Suprapubic skin (tissue), 4 donors: Measurements from ENCODE around the gene MED12L. TPM values are rescaled to one million over a fixed set of nuclear protein-coding genes. Genes with fewer than 3 reads are reported as not detected.

ENCODE experiments used
- DNase-seq, 2 donors: peaks; one replicate each; pipeline ENCODE4 v3.0.0-alpha.2; 2019; ENCODE audit warnings: low spot score in 2 of 2
- H3K27ac ChIP-seq: fragments of 200-600 bp; sonication (generic); one replicate; pipeline ENCODE4 v1.5.1; 2019
- H3K27me3 ChIP-seq: fragments of 200-600 bp; sonication (generic); one replicate; pipeline ENCODE4 v1.5.1; 2019
- H3K36me3 ChIP-seq: fragments of 200-600 bp; sonication (generic); one replicate; pipeline ENCODE4 v1.5.1; 2019
- H3K4me1 ChIP-seq: fragments of 200-600 bp; sonication (generic); one replicate; pipeline ENCODE4 v1.5.1; 2019
- H3K4me3 ChIP-seq: fragments of 200-600 bp; sonication (generic); one replicate; pipeline ENCODE4 v1.5.1; 2019; ENCODE audit warnings: mild to moderate bottlenecking
- H3K9me3 ChIP-seq: fragments of 200-600 bp; sonication (generic); one replicate; pipeline ENCODE4 v1.5.1; 2019
- EP300 ChIP-seq: sonication (generic); formaldehyde crosslinking; IDR thresholded peaks from one replicate; pipeline ENCODE4 v1.6.1; 2017; ENCODE audit warnings: antibody characterized with exemption
- POLR2A ChIP-seq, 2 donors: fragments of 450-650 bp; IDR thresholded peaks; one replicate each; pipeline ENCODE4 v1.6.1; 2017; ENCODE audit warnings: antibody characterized with exemption in 2 of 2, mild to moderate bottlenecking in 2 of 2, moderate library complexity in 2 of 2
- POLR2AphosphoS5 ChIP-seq, 3 donors: sonication (generic); formaldehyde crosslinking; IDR thresholded peaks; one replicate each; pipeline ENCODE4 v1.6.1; 2017; ENCODE audit warnings: antibody characterized with exemption in 3 of 3
- WGBS: methylation state at CpG from one replicate; pipeline ENCODE4 v1.1.5; 2018; 5-methylcytosine and 5-hydroxymethylcytosine counted together
- total RNA-seq, 4 donors: library from RNA; depleted of rRNA; stranded (reverse); fragments of >200 nt; gene quantifications; one replicate each; pipeline ENCODE4 v1.1.0, GENCODE V29; 2016
- TF ChIP-seq, protein P1 (sequence below), 2 donors: fragments of 200-600 bp in 1 of 2; fragments of 450-650 bp in 1 of 2; sonication (generic) in 1 of 2; IDR thresholded peaks; one replicate each; pipeline ENCODE4 v1.5.1; 2016 to 2019; ENCODE audit warnings: antibody characterized with exemption in 2 of 2, mild to moderate bottlenecking in 1 of 2, moderate library complexity in 1 of 2

Gene MED12L
- total RNA-seq, 4 donors from 2014 or later = 0.08 to 0.80 (median 0.22) TPM

GRCh38 chr3:151146071-151146730 lies 60.7 kb downstream of the MED12L start:
- Histone ChIP-seq H3K27ac (no peak overlapping the region), H3K4me3 (peak overlapping the region; percentile 14), H3K4me1 (peaks cover 13% of the 10 kb centered on the region), H3K9me3 (no peaks in the 10 kb centered on the region), H3K36me3 (no peaks in the 10 kb centered on the region), H3K27me3 (peaks cover 3% of the 10 kb centered on the region)
- WGBS = 5% methylated on average over 9 of the region's 9 CpGs
- peak; percentile 81 to 82 for DNase-seq
- TF ChIP-seq POLR2A (IDR thresholded peaks at IDR 0.05) = no peak
- TF ChIP-seq, protein P1, sequence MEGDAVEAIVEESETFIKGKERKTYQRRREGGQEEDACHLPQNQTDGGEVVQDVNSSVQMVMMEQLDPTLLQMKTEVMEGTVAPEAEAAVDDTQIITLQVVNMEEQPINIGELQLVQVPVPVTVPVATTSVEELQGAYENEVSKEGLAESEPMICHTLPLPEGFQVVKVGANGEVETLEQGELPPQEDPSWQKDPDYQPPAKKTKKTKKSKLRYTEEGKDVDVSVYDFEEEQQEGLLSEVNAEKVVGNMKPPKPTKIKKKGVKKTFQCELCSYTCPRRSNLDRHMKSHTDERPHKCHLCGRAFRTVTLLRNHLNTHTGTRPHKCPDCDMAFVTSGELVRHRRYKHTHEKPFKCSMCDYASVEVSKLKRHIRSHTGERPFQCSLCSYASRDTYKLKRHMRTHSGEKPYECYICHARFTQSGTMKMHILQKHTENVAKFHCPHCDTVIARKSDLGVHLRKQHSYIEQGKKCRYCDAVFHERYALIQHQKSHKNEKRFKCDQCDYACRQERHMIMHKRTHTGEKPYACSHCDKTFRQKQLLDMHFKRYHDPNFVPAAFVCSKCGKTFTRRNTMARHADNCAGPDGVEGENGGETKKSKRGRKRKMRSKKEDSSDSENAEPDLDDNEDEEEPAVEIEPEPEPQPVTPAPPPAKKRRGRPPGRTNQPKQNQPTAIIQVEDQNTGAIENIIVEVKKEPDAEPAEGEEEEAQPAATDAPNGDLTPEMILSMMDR (IDR thresholded peaks at IDR 0.05) = peak; percentile 74 to 83

DNA sequence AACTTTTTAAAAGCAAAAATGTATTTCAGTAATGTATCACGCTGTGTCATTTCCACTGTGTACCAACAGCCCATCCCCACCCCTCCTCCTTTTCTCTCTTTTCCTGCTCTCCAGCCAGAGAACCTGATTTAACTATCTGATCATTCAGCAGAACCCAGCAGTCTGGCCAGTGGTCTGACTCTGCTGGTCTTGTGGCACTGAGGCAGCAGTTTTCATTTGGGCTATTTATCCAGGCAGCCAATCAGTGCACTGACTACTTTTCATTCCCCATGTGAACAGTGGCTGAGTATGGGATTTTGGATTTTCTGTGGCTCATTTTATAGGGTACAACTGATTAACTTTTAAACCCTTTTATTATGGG lies 61.2 kb downstream of the MED12L start:
- H3K9me3 ChIP-seq = no peaks in the 10 kb centered on the region
- no peak overlapping the region for H3K4me3 ChIP-seq
- H3K27me3 ChIP-seq = peaks cover 3% of the 10 kb centered on the region
- H3K27ac ChIP-seq = no peak overlapping the region
- 53% methylated on average over 1 of the region's 1 CpG for WGBS
- H3K36me3 ChIP-seq = no peaks in the 10 kb centered on the region
- TF ChIP-seq EP300 = no peak
- no peak for TF ChIP-seq POLR2AphosphoS5 (IDR thresholded peaks at IDR 0.05)
- TF ChIP-seq POLR2A (IDR thresholded peaks at IDR 0.05) = no peak
- TF ChIP-seq, protein P1 (IDR thresholded peaks at IDR 0.05) = no peak
- DNase-seq = no peak
- peaks cover 13% of the 10 kb centered on the region for H3K4me1 ChIP-seq

GRCh38 chr3:151147299-151147698 lies 61.8 kb downstream of the MED12L start:
- Histone ChIP-seq H3K4me1 (peaks cover 13% of the 10 kb centered on the region), H3K27ac (no peak overlapping the region), H3K27me3 (peaks cover 3% of the 10 kb centered on the region), H3K9me3 (no peaks in the 10 kb centered on the region), H3K36me3 (no peaks in the 10 kb centered on the region), H3K4me3 (no peak overlapping the region)
- DNase-seq = no peak
- 92% methylated on average over 3 of the region's 3 CpGs for WGBS
- TF ChIP-seq POLR2A (IDR thresholded peaks at IDR 0.05) (no peak), EP300 (no peak), POLR2AphosphoS5 (IDR thresholded peaks at IDR 0.05) (no peak)
- TF ChIP-seq, protein P1 (IDR thresholded peaks at IDR 0.05) = no peak

- 89% methylated on average over 4 of the region's 4 CpGs for WGBS
- no peaks in the 10 kb centered on the region for H3K27me3 ChIP-seq
- no peak overlapping the region for H3K27ac ChIP-seq
- H3K4me1 ChIP-seq = no peaks in the 10 kb centered on the region
- H3K9me3 ChIP-seq = no peaks in the 10 kb centered on the region
- no peak overlapping the region for H3K4me3 ChIP-seq
- no peaks in the 10 kb centered on the region for H3K36me3 ChIP-seq
- TF ChIP-seq POLR2AphosphoS5 (IDR thresholded peaks at IDR 0.05) (no peak), POLR2A (IDR thresholded peaks at IDR 0.05) (no peak), EP300 (no peak)
- TF ChIP-seq, protein P1 (IDR thresholded peaks at IDR 0.05) = no peak
- no peak for DNase-seq
Measured at GRCh38 chr3:151152455-151153079, 67.1 kb downstream of the MED12L start.

DNA sequence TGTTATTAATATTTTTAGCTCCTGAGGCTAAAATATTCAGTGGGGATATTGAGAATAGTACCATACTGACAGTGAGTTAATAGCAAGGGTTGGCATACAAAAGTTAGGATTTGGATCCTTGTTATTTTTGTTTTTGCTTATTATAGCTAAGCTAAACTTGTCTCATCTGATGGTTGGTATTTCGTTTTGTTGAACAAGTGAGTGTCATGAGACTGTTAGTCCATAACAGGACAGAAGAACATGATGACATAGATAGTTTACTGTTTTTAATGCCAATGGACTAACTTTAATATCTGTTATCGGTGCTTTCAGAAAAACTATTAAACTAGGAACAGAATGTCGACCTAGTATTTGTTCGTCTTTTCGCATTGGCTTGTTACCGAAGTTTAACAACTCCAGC lies 69.1 kb downstream of the MED12L start:
- Histone ChIP-seq H3K4me3 (no peak overlapping the region), H3K4me1 (no peaks in the 10 kb centered on the region), H3K27ac (no peak overlapping the region), H3K36me3 (no peaks in the 10 kb centered on the region), H3K27me3 (no peaks in the 10 kb centered on the region), H3K9me3 (no peaks in the 10 kb centered on the region)
- TF ChIP-seq POLR2AphosphoS5 (IDR thresholded peaks at IDR 0.05) (no peak), POLR2A (IDR thresholded peaks at IDR 0.05) (no peak), EP300 (no peak)
- TF ChIP-seq, protein P1 (IDR thresholded peaks at IDR 0.05) = no peak
- no peak for DNase-seq
- WGBS = 87% methylated on average over 6 of the region's 6 CpGs
